Upper lobe of left lung (tissue), 6 donors: ENCODE measurements around the gene NOX4. TPM values are rescaled to one million over a fixed set of nuclear protein-coding genes. Genes with fewer than 3 reads are reported as not detected.
A peak's percentile ranks its signal among the peaks of the same experiment; 100 is the strongest.

Experiments used
- ATAC-seq, 2 donors: fragments of 200-7000 bp; cut with Tn5 transposase; one replicate each; pipeline ENCODE4 v1.9.1; 2022; ENCODE audit warnings: mild to moderate bottlenecking in 2 of 2, moderate library complexity in 2 of 2; ENCODE audit not compliant: low FRiP score in 2 of 2
- DNase-seq, 2 donors: peaks; one replicate each; pipeline ENCODE4 v3.0.0-alpha.2; 2019 to 2020
- H3K27ac ChIP-seq, 4 donors: fragments of 200-600 bp; sonication (generic); one replicate each; pipeline ENCODE4 v1.5.1; 2016 to 2019
- H3K27me3 ChIP-seq, 4 donors: fragments of 200-600 bp; sonication (generic); one replicate each; pipeline ENCODE4 v1.5.1; 2017 to 2019
- H3K36me3 ChIP-seq, 4 donors: fragments of 200-600 bp; sonication (generic); one replicate each; pipeline ENCODE4 v1.5.1; 2016 to 2019
- H3K4me1 ChIP-seq, 4 donors: fragments of 200-600 bp; sonication (generic); one replicate each; pipeline ENCODE4 v1.5.1; 2018 to 2019
- H3K4me3 ChIP-seq, 4 donors: fragments of 200-600 bp; sonication (generic); one replicate each; pipeline ENCODE4 v1.5.1; 2017 to 2019; ENCODE audit warnings: mild to moderate bottlenecking in 2 of 4, moderate library complexity in 1 of 4
- H3K9me3 ChIP-seq, 4 donors: fragments of 200-600 bp; sonication (generic); one replicate each; pipeline ENCODE4 v1.5.1; 2018 to 2019
- CTCF ChIP-seq, 6 experiments: fragments of 450-650 bp in 4 of 6; fragments of 200-600 bp in 2 of 6; sonication (generic) in 2 of 6; IDR thresholded peaks; one replicate each; pipeline ENCODE4 v1.5.1; 2016 to 2019; ENCODE audit warnings: antibody characterized with exemption in 6 of 6
- EP300 ChIP-seq, 4 donors: sonication (generic); formaldehyde crosslinking; IDR thresholded peaks; one replicate each; pipeline ENCODE4 v1.5.1; 2017; ENCODE audit warnings: antibody characterized with exemption in 4 of 4, control low read depth in 2 of 4
- POLR2A ChIP-seq, 4 donors: fragments of 450-650 bp; IDR thresholded peaks; one replicate each; pipeline ENCODE4 v1.5.1; 2016 to 2017; ENCODE audit warnings: antibody characterized with exemption in 4 of 4, mild to moderate bottlenecking in 2 of 4
- POLR2AphosphoS5 ChIP-seq, 2 donors: sonication (generic); formaldehyde crosslinking; IDR thresholded peaks; one replicate each; pipeline ENCODE4 v1.5.1; 2017; ENCODE audit warnings: antibody characterized with exemption in 2 of 2
- WGBS, 2 donors: methylation state at CpG; one replicate each; pipeline ENCODE4 v1.1.5; 2017 to 2018; 5-methylcytosine and 5-hydroxymethylcytosine counted together
- total RNA-seq, 6 donors: library from RNA; depleted of rRNA in 4 of 6; stranded (reverse); fragments of >200 nt in 4 of 6; gene quantifications; one replicate each; pipeline versions ENCODE4 v1.1.0 to v1.2.1, GENCODE V29; 2016 to 2021
- donor health status: DM: no; HTN: no; CAD: no; lungs with moderate emphysema.
- donor health status: DM: no; HTN: yes; CAD: no; lungs with severe emphysema.

The NOX4 gene
- total RNA-seq, 6 donors from 2014 or later = 2.0 to 6.4 (median 3.7) TPM

- DNase-seq = no peak
- 52 to 56% methylated on average over 3 of the region's 3 CpGs for WGBS, 2 donors
- Histone ChIP-seq H3K27me3 (no peaks in the 10 kb centered on the region), H3K9me3 (no peaks in the 10 kb centered on the region), H3K27ac (no peak overlapping the region), H3K36me3 (no peaks in the 10 kb centered on the region), H3K4me1 (no peaks in the 10 kb centered on the region), H3K4me3 (no peak overlapping the region)
- TF ChIP-seq POLR2A (IDR thresholded peaks at IDR 0.05) (no peak), POLR2AphosphoS5 (IDR thresholded peaks at IDR 0.05) (no peak), EP300 (IDR thresholded peaks at IDR 0.05) (no peak), CTCF (IDR thresholded peaks at IDR 0.05) (no peak)
- peak; percentile 69 to 81 for ATAC-seq
Measured at GRCh38 chr11:89495951-89496350, 4.8 kb upstream of the NOX4 start.

DNA sequence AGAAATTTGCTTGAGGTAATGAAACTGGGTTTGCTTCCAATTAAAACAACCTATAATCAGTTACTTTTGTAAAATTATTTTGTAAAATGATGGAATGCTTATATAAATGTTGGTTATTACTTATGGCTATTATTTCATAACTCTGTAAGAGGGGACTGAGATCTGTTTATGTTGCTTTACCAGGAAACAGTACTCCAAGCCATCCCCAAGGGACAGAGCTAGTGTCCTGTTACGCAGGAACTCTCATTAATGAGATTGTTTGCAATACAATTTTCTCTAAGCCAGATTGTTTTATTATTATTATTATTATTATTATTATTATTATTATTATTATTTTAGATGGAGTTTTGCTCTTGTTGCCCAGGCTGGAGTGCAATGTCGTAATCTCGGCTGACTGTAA is 2.3 kb upstream of the NOX4 start:
- TF ChIP-seq EP300 (IDR thresholded peaks at IDR 0.05) = no peak
- TF ChIP-seq POLR2A (IDR thresholded peaks at IDR 0.05) = no peak
- no peak for TF ChIP-seq POLR2AphosphoS5 (IDR thresholded peaks at IDR 0.05)
- TF ChIP-seq CTCF (IDR thresholded peaks at IDR 0.05) = no peak
- Histone ChIP-seq H3K27me3 (no peaks in the 10 kb centered on the region), H3K27ac (no peak overlapping the region), H3K36me3 (no peaks in the 10 kb centered on the region), H3K9me3 (no peaks in the 10 kb centered on the region), H3K4me3 (no peak overlapping the region), H3K4me1 (no peaks in the 10 kb centered on the region)
- no peak for DNase-seq
- 94 to 96% methylated on average over 3 of the region's 3 CpGs for WGBS, 2 donors
- no peak for ATAC-seq

DNA sequence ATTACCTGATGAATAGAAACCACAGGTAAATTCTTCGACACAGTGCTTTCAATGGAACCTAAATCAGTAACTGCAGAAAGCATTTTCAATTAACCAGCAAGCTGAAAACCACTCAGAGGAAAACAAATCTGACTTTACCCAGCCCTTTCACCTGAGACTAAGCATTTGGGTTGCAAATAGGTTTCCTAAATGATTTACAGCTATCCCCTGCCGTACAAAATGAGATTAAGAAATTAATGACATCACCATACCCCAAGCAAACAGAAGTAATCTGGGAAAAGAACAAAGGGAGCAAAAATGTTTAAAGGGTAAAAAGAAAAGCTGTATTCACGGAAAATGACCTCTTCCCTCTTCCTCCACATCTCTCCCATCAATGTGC is 584 bp downstream of the NOX4 start:
- DNase-seq (no peak), ATAC-seq (no peak)
- no peaks in the 10 kb centered on the region for H3K36me3 ChIP-seq
- H3K27me3 ChIP-seq = no peaks in the 10 kb centered on the region
- WGBS, 2 donors = 33 to 34% methylated on average over 3 of the region's 3 CpGs
- no peaks in the 10 kb centered on the region for H3K4me1 ChIP-seq
- TF ChIP-seq EP300 (IDR thresholded peaks at IDR 0.05) (no peak), POLR2AphosphoS5 (IDR thresholded peaks at IDR 0.05) (no peak), CTCF (IDR thresholded peaks at IDR 0.05) (no peak), POLR2A (IDR thresholded peaks at IDR 0.05) (no peak)
- H3K4me3 ChIP-seq = peak overlapping the region in 3 of 4 donors; percentile 28 to 53 (median 49)
- no peaks in the 10 kb centered on the region for H3K9me3 ChIP-seq
- H3K27ac ChIP-seq = no peak overlapping the region

- Histone ChIP-seq H3K4me1 (no peaks in the 10 kb centered on the region), H3K36me3 (no peaks in the 10 kb centered on the region), H3K4me3 (peak overlapping the region in 1 of 4 donors; percentile 53), H3K27me3 (no peaks in the 10 kb centered on the region), H3K9me3 (no peaks in the 10 kb centered on the region), H3K27ac (no peak overlapping the region)
- 68 to 80% methylated on average over 1 of the region's 1 CpG for WGBS, 2 donors
- TF ChIP-seq EP300 (IDR thresholded peaks at IDR 0.05) = no peak
- no peak for TF ChIP-seq POLR2AphosphoS5 (IDR thresholded peaks at IDR 0.05)
- no peak for TF ChIP-seq CTCF (IDR thresholded peaks at IDR 0.05)
- no peak for TF ChIP-seq POLR2A (IDR thresholded peaks at IDR 0.05)
- ATAC-seq (no peak), DNase-seq (no peak)
Measured at GRCh38 chr11:89489930-89490329, 1.2 kb downstream of the NOX4 start.

- 79% methylated on average over 3 of the region's 3 CpGs for WGBS, 2 donors
- Histone ChIP-seq H3K9me3 (no peaks in the 10 kb centered on the region), H3K27me3 (no peaks in the 10 kb centered on the region), H3K4me1 (no peaks in the 10 kb centered on the region), H3K27ac (no peak overlapping the region), H3K4me3 (no peak overlapping the region), H3K36me3 (no peaks in the 10 kb centered on the region)
- no peak for DNase-seq
- TF ChIP-seq CTCF (IDR thresholded peaks at IDR 0.05) = no peak
- no peak for TF ChIP-seq EP300 (IDR thresholded peaks at IDR 0.05)
- no peak for TF ChIP-seq POLR2A (IDR thresholded peaks at IDR 0.05)
- no peak for TF ChIP-seq POLR2AphosphoS5 (IDR thresholded peaks at IDR 0.05)
- no peak for ATAC-seq
Measured at GRCh38 chr11:89487016-89487415, 4.2 kb downstream of the NOX4 start.
